C4-2B (cell line): ENCODE data around the gene SARM1.

Experiments
- ZFX ChIP-seq: fragments of 450-650 bp; IDR thresholded peaks from 2 replicates; pipeline ENCODE4 v1.6.1; 2017
- TF ChIP-seq, protein P1 (sequence below): fragments of 450-650 bp; conservative IDR thresholded peaks from 2 replicates; pipeline ENCODE4 v1.5.1; 2017; ENCODE audit warnings: mild to moderate bottlenecking

DNA sequence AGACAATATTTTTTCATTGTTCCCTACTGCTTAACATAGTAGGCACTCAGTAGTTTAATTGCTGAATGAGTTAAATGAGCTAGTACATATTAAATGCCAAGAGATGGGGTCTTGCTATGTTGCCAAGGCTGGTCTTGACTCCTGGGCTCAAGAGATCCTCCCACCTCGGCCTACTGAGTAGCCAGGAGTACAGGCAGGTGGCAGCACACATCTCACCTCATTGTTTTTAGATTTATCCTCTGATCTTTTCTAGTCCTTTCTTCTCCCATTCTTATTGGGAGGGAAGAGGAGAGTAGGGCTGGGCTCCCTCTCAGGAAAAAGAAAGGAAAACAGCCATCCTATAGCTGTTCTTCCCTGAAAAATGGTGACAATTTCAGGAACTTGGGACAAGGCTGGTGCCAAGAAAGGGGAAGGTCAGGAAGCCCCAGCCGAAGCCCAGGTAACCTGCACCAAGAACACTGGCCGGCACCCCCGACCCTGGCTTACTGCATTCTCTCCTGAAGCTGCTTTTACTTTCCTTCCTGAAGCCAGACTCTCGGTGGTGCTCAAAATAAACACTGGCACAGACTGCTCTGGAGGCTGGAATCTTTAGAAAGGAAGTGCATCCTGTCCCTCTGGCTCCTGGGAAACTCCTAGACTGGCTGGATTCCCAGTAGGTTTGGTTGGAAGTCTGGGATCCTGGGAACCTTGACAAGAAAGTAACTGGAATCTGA is 33.3 kb upstream of the SARM1 start:
- TF ChIP-seq, protein P1, sequence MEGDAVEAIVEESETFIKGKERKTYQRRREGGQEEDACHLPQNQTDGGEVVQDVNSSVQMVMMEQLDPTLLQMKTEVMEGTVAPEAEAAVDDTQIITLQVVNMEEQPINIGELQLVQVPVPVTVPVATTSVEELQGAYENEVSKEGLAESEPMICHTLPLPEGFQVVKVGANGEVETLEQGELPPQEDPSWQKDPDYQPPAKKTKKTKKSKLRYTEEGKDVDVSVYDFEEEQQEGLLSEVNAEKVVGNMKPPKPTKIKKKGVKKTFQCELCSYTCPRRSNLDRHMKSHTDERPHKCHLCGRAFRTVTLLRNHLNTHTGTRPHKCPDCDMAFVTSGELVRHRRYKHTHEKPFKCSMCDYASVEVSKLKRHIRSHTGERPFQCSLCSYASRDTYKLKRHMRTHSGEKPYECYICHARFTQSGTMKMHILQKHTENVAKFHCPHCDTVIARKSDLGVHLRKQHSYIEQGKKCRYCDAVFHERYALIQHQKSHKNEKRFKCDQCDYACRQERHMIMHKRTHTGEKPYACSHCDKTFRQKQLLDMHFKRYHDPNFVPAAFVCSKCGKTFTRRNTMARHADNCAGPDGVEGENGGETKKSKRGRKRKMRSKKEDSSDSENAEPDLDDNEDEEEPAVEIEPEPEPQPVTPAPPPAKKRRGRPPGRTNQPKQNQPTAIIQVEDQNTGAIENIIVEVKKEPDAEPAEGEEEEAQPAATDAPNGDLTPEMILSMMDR, result no peak
- no peak for TF ChIP-seq ZFX
